ENCODE data around the gene PREX1.

The PREX1 gene

DNA sequence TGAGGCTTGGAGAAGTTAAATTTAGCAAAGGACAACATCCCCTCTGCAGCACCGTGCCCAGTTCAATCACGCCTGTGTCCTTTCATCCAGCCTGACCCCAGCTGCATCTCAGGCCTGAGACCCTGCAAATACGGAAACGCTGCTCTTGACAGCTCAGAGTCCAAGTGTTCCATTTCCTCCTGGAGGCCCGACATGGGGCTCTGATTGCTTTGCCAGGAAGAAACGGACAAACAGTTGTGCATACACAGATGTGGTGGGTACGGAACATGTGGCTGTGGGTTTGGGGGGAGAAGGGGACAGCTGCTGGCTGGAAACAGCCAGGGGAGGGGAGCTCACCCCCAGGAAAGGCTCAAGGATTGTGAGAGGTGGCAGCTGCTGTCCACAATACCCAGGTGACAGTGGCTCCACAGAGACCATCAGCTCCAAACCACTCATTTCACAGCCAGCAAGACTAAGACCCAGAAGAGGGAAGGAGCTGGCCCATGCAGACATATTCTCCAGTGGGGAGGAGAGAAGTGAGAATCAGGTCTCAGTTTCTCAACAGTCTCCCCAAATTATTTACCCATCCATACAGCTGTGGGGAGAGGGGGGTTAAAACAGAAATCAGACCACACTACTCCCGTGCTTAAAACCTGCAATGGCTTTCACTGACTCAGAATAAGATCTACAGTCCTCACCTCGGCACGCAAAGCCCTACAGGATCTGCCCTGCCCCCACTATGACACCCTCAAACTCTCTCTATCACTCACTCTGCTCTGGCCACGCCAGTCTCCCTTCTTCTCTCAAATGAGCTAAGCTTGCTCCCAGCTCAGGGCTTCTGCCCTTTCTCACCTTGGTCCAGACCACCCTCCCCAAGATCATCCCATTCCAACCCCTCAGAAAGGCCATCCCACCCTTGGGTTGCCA lies 89.1 kb downstream of the PREX1 start:
- Histone ChIP-seq H3K4me3 (replicated peaks; ENCODE audit: low read depth, low read length) (0 out of 2 replicates have a peak overlapping the region, but pooled peaks have one; percentile 13), H3K27me3 (replicated peaks; ENCODE audit: control insufficient read depth, insufficient read depth, low read length) (no peaks in the 10 kb centered on the region), H3K36me3 (ENCODE audit: control insufficient read depth, insufficient read depth, low read length) (peaks cover 48% of the 10 kb centered on the region)
- peak; percentile 73 for DNase-seq (ENCODE audit: extremely low read depth, insufficient read length)
- TF ChIP-seq, protein P1, sequence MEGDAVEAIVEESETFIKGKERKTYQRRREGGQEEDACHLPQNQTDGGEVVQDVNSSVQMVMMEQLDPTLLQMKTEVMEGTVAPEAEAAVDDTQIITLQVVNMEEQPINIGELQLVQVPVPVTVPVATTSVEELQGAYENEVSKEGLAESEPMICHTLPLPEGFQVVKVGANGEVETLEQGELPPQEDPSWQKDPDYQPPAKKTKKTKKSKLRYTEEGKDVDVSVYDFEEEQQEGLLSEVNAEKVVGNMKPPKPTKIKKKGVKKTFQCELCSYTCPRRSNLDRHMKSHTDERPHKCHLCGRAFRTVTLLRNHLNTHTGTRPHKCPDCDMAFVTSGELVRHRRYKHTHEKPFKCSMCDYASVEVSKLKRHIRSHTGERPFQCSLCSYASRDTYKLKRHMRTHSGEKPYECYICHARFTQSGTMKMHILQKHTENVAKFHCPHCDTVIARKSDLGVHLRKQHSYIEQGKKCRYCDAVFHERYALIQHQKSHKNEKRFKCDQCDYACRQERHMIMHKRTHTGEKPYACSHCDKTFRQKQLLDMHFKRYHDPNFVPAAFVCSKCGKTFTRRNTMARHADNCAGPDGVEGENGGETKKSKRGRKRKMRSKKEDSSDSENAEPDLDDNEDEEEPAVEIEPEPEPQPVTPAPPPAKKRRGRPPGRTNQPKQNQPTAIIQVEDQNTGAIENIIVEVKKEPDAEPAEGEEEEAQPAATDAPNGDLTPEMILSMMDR (IDR thresholded peaks at IDR 0.05; ENCODE audit: insufficient read depth, low read length, poor library complexity, severe bottlenecking): no peak

GRCh38 chr20:48738094-48738398 lies 89.8 kb downstream of the PREX1 start:
- H3K4me3 ChIP-seq (replicated peaks; ENCODE audit: low read depth, low read length): no peak overlapping the region
- TF ChIP-seq, protein P1 (IDR thresholded peaks at IDR 0.05; ENCODE audit: insufficient read depth, low read length, poor library complexity, severe bottlenecking): no peak
- H3K27me3 ChIP-seq (replicated peaks; ENCODE audit: control insufficient read depth, insufficient read depth, low read length): no peaks in the 10 kb centered on the region
- no peak for DNase-seq (ENCODE audit: extremely low read depth, insufficient read length)
- peaks cover 47% of the 10 kb centered on the region for H3K36me3 ChIP-seq (ENCODE audit: control insufficient read depth, insufficient read depth, low read length)

DNA sequence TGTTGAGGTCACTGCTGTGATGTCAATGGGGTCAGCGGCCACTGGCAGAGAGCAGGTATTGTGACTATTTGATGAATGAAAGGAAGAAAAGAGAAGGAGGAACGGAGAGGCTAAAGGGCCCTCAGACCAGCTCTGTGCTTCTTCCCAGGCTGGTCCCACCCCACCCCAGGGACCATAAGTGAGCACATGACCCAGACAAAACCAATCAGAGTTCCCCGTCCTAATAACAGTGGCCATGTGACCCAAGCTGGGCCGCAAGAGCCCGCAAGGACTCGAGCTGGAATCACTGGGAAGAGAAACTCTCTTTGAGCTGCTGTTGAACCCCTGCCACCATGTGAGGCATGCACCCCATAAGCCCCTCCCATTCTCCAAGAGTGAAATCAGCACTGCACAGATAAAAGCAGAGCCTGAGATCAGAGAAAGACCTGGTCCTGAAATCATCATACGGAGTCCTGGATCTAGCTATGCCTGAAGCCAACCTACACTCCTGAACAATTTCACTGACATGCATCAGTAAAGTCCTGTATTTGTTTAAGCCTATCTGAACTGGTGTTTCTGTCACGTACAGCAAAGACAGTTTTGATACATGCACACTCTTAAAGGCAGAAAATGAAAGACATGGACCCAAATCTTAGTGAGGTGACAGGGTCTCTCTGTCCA lies 90.2 kb downstream of the PREX1 start:
- DNase-seq (ENCODE audit: extremely low read depth, insufficient read length): no peak
- TF ChIP-seq, protein P1 (IDR thresholded peaks at IDR 0.05; ENCODE audit: insufficient read depth, low read length, poor library complexity, severe bottlenecking): no peak
- no peaks in the 10 kb centered on the region for H3K27me3 ChIP-seq (replicated peaks; ENCODE audit: control insufficient read depth, insufficient read depth, low read length)
- H3K36me3 ChIP-seq (ENCODE audit: control insufficient read depth, insufficient read depth, low read length): peaks cover 44% of the 10 kb centered on the region
- no peak overlapping the region for H3K4me3 ChIP-seq (replicated peaks; ENCODE audit: low read depth, low read length)

DNA sequence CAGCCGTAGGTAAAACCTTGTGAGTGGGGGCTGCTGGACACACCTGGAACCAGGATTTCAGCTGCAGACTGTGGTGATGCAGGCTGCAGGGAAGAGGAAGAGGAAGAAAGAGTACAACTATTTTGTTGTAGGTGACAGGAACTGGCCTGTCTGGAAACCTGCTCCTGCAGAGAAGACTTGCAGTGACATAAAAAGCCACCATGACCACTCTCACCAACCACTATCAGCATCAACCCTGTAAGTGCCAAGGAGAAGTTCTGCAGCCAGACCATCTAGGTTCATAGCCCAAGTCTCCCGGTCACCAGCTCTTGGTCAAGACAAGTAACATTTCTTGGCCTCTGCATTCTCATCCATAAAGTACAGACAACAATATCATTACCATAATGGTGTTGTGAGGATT lies 91.2 kb downstream of the PREX1 start:
- DNase-seq (ENCODE audit: extremely low read depth, insufficient read length): no peak
- Histone ChIP-seq H3K36me3 (ENCODE audit: control insufficient read depth, insufficient read depth, low read length) (peaks cover 38% of the 10 kb centered on the region), H3K4me3 (replicated peaks; ENCODE audit: low read depth, low read length) (no peak overlapping the region), H3K27me3 (replicated peaks; ENCODE audit: control insufficient read depth, insufficient read depth, low read length) (no peaks in the 10 kb centered on the region)
- TF ChIP-seq, protein P1 (IDR thresholded peaks at IDR 0.05; ENCODE audit: insufficient read depth, low read length, poor library complexity, severe bottlenecking): no peak

DNA sequence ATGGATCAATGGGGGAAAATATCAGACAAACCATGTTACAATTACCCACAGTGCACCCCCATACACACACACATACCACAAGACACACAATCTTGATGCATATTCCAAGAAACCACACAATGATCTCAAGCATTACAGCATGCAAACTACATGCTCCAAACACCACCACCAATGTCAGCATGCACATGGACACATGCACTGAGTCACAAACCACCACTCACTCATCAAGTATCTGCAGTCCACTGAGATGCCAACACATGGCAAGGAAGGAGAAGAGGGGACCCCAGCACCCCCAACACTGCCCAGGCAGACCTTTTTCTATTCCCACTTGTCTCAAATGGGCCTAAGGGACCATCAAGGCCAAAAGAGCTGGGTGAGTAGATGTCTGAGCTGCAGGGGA lies 91.6 kb downstream of the PREX1 start:
- H3K36me3 ChIP-seq (ENCODE audit: control insufficient read depth, insufficient read depth, low read length): peaks cover 36% of the 10 kb centered on the region
- TF ChIP-seq, protein P1 (IDR thresholded peaks at IDR 0.05; ENCODE audit: insufficient read depth, low read length, poor library complexity, severe bottlenecking): no peak
- DNase-seq (ENCODE audit: extremely low read depth, insufficient read length): no peak
- no peak overlapping the region for H3K4me3 ChIP-seq (replicated peaks; ENCODE audit: low read depth, low read length)
- no peaks in the 10 kb centered on the region for H3K27me3 ChIP-seq (replicated peaks; ENCODE audit: control insufficient read depth, insufficient read depth, low read length)
